ENCODE results near the gene GNB3.

DNA sequence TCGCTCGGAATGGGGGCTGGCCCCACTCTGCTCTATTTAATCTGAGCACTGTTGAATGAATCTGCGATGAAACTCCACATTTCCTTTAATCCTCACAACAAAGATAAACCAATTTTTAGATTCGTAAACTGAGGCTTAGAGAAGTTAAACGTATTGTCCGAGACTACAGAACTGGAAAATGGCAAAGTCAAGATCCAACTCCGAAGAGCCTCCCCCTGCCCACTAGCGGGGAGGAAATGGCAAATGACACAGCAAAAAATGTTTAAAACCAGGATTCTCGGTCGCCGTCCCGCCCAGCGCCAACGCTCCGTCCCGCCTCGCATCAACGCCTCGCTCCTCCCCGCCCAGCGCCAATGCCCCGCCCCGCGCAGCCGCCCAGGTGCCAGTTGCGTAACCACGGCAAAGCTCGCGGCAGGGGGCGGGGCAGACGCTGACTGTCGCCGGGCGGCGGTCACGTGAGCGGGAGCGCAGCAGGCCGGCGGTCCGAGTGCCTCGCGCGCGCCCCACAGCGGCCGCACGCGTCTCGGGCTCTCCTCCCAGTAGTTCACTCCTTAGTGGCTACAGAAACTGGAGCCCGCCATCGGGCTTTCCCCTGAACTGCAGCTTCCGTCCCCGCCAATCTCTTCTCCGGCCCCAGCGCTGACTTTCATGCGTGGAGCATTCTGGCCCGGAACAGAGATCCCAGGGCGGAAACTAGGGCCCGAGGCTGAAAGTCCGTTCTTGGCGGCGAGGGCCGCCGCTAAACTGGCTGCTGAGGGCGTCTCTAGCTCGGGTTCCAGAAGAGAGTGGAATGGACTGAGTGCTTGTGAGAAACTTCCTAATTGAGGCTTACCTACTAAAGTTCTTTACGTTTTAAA lies 50.3 kb downstream of the GNB3 start:
- no peak for TF ChIP-seq TEAD4 (CRISPR knock-in tag; IDR thresholded peaks at IDR 0.05)
- TF ChIP-seq ZBTB21 (CRISPR knock-in tag; IDR thresholded peaks at IDR 0.05; ENCODE audit: borderline replicate concordance) = peak; percentile 85; the same call in 1 of the 2 replicates
- TF ChIP-seq, protein P1, sequence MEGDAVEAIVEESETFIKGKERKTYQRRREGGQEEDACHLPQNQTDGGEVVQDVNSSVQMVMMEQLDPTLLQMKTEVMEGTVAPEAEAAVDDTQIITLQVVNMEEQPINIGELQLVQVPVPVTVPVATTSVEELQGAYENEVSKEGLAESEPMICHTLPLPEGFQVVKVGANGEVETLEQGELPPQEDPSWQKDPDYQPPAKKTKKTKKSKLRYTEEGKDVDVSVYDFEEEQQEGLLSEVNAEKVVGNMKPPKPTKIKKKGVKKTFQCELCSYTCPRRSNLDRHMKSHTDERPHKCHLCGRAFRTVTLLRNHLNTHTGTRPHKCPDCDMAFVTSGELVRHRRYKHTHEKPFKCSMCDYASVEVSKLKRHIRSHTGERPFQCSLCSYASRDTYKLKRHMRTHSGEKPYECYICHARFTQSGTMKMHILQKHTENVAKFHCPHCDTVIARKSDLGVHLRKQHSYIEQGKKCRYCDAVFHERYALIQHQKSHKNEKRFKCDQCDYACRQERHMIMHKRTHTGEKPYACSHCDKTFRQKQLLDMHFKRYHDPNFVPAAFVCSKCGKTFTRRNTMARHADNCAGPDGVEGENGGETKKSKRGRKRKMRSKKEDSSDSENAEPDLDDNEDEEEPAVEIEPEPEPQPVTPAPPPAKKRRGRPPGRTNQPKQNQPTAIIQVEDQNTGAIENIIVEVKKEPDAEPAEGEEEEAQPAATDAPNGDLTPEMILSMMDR (IDR thresholded peaks at IDR 0.05) = peak; percentile 35
- TF ChIP-seq ZNF138 (CRISPR knock-in tag; conservative IDR thresholded peaks at IDR 0.05) = 0 out of 2 replicates have a peak, but pooled peaks have one; percentile 42
- TF ChIP-seq CREB1 (CRISPR knock-in tag; IDR thresholded peaks at IDR 0.05) = no peak
- TF ChIP-seq, protein P2, sequence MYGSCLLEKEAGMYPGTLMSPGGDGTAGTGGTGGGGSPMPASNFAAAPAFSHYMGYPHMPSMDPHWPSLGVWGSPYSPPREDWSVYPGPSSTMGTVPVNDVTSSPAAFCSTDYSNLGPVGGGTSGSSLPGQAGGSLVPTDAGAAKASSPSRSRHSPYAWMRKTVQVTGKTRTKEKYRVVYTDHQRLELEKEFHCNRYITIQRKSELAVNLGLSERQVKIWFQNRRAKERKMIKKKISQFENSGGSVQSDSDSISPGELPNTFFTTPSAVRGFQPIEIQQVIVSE (CRISPR knock-in tag; IDR thresholded peaks at IDR 0.05; ENCODE audit: borderline replicate concordance) = no peak

Data from WTC11 (cell line).